ENCODE results near the gene MSTO1.

- TF ChIP-seq REST (IDR thresholded peaks at IDR 0.05; ENCODE audit: insufficient replicate concordance, low read depth), result no peak
- no peak for TF ChIP-seq CTCF (IDR thresholded peaks at IDR 0.05; ENCODE audit: insufficient read depth, low read length)
- no peak for TF ChIP-seq POLR2AphosphoS5 (IDR thresholded peaks at IDR 0.05; ENCODE audit: low read depth)
- TF ChIP-seq GABPA (IDR thresholded peaks at IDR 0.05; ENCODE audit: low read depth), result no peak
Measured at GRCh38 chr1:155623357-155623756, 13.3 kb downstream of the MSTO1 start.

Data from HL-60 (cell line).